ENCODE measurements around the gene SKAP2.

SKAP2 gene

DNA sequence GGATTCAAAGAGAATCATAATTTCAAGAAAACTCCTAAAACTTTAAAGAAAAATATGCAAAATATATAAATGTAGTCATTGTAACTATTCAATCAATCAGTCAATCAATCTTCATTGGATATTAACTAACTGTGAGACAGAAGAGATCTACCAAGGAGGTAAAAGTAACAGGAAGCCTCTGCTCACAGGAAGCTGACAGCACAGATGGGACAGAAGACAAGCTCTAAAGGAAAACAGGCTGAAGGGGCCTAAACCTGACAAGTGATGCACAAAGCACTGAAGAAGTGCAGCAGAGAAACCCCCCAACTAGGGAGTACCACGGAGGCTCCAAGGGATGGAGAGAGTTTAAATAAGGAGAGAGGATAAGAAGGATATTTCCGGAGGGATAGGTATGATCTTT is 173.0 kb downstream of the SKAP2 start:
- Histone ChIP-seq H3K9ac (ENCODE audit: low read depth, low read length) (no peak overlapping the region), H3K9me3 (ENCODE audit: insufficient read depth, low read length, severe bottlenecking) (no peaks in the 10 kb centered on the region), H3K27ac (ENCODE audit: low read length) (no peak overlapping the region), H3K79me2 (ENCODE audit: insufficient read depth, low read length) (no peaks in the 10 kb centered on the region), H3K36me3 (ENCODE audit: insufficient read depth, low read length) (no peaks in the 10 kb centered on the region), H3K4me2 (ENCODE audit: insufficient read depth, low read length) (no peak overlapping the region), H4K20me1 (ENCODE audit: insufficient read depth, low read length) (no peaks in the 10 kb centered on the region), H3K27me3 (ENCODE audit: insufficient read depth, low read length, poor library complexity) (no peaks in the 10 kb centered on the region), H2AFZ (ENCODE audit: low read depth, low read length) (no peak overlapping the region), H3K4me3 (ENCODE audit: low read depth in 1 of 2, low read length in 2 of 2) (no peak overlapping the region), H3K4me1 (ENCODE audit: insufficient read depth, low read length) (no peaks in the 10 kb centered on the region)
- no peak for DNase-seq
- no peak for ATAC-seq (ENCODE audit: insufficient read depth, low read depth)
- TF ChIP-seq, protein P1, sequence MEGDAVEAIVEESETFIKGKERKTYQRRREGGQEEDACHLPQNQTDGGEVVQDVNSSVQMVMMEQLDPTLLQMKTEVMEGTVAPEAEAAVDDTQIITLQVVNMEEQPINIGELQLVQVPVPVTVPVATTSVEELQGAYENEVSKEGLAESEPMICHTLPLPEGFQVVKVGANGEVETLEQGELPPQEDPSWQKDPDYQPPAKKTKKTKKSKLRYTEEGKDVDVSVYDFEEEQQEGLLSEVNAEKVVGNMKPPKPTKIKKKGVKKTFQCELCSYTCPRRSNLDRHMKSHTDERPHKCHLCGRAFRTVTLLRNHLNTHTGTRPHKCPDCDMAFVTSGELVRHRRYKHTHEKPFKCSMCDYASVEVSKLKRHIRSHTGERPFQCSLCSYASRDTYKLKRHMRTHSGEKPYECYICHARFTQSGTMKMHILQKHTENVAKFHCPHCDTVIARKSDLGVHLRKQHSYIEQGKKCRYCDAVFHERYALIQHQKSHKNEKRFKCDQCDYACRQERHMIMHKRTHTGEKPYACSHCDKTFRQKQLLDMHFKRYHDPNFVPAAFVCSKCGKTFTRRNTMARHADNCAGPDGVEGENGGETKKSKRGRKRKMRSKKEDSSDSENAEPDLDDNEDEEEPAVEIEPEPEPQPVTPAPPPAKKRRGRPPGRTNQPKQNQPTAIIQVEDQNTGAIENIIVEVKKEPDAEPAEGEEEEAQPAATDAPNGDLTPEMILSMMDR (IDR thresholded peaks at IDR 0.05; ENCODE audit: borderline replicate concordance, extremely low read depth, low read length, poor library complexity, severe bottlenecking), result no peak
- no peak for TF ChIP-seq EZH2 (IDR thresholded peaks at IDR 0.05; ENCODE audit: borderline replicate concordance, low read depth, low read length, severe bottlenecking)

DNA sequence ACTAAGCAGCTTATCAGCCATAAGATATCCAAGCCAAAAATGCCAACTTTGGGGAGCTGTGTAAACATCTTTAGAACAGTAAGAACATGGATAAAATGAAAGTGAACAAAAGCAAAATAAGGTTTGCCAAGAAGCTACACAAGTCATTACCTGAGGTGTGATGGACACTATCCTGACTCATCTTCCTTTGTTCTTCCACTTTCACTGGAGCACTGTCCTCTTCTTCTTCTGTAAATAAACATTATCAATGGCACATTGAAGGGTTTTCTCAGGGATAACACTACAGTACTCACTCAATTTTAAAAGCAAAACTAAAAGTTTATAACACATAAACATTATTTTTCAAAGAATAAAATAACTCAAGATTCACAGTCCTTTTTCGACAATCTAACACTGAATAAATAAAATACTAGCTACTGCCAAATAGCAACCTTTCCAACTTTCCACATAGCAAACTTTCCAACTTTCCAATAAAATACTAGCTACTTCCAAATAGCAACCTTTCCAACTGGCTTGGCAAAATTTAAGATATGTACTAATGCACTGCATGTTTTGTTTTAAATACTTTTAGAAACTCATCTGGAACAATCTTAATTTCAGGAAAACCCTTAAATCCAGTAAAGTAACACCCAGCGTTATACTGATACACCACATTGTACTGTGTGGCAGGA is 174.1 kb downstream of the SKAP2 start:
- H3K9ac ChIP-seq (ENCODE audit: low read depth, low read length), result no peak overlapping the region
- DNase-seq (no peak), ATAC-seq (ENCODE audit: insufficient read depth, low read depth) (no peak)
- H3K79me2 ChIP-seq (ENCODE audit: insufficient read depth, low read length), result no peaks in the 10 kb centered on the region
- H3K9me3 ChIP-seq (ENCODE audit: insufficient read depth, low read length, severe bottlenecking), result no peaks in the 10 kb centered on the region
- H3K27ac ChIP-seq (ENCODE audit: low read length), result no peak overlapping the region
- H3K4me2 ChIP-seq (ENCODE audit: insufficient read depth, low read length), result no peak overlapping the region
- TF ChIP-seq, protein P1 (IDR thresholded peaks at IDR 0.05; ENCODE audit: borderline replicate concordance, extremely low read depth, low read length, poor library complexity, severe bottlenecking), result no peak
- TF ChIP-seq EZH2 (IDR thresholded peaks at IDR 0.05; ENCODE audit: borderline replicate concordance, low read depth, low read length, severe bottlenecking), result no peak
- H2AFZ ChIP-seq (ENCODE audit: low read depth, low read length), result no peak overlapping the region
- H3K27me3 ChIP-seq (ENCODE audit: insufficient read depth, low read length, poor library complexity), result no peaks in the 10 kb centered on the region
- H3K4me1 ChIP-seq (ENCODE audit: insufficient read depth, low read length), result no peaks in the 10 kb centered on the region
- H3K36me3 ChIP-seq (ENCODE audit: insufficient read depth, low read length), result no peaks in the 10 kb centered on the region
- H3K4me3 ChIP-seq (ENCODE audit: low read depth in 1 of 2, low read length in 2 of 2), result no peak overlapping the region
- H4K20me1 ChIP-seq (ENCODE audit: insufficient read depth, low read length), result no peaks in the 10 kb centered on the region

DNA sequence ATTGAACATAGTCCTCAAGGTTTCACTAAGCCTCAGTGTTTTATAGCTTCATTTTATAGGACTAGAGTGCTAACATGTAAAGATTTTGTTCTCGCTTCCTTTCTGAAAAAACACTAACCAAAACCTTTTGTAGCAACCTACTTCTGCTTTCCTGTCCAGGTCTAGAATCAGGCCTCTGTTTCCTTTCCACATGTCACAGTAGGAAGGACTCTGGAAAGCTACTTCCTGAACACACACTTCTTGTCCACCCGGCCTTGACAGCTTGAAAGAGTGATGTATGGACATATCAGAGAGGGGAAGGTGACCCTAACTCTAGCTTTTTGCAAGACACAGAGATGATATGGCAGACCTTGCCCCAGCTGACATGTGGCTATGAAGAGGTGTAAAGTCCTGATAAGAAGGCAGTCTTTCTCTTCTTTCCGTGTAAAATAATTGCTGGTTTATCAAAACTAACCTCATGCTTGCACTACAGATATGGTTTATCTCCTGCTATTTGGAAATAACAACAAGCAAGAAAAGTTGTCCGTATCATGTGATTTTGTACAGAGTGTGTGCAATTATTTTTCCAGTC is 175.4 kb downstream of the SKAP2 start:
- H3K79me2 ChIP-seq (ENCODE audit: insufficient read depth, low read length), result no peaks in the 10 kb centered on the region
- H3K27ac ChIP-seq (ENCODE audit: low read length), result no peak overlapping the region
- H3K36me3 ChIP-seq (ENCODE audit: insufficient read depth, low read length), result no peaks in the 10 kb centered on the region
- no peaks in the 10 kb centered on the region for H3K27me3 ChIP-seq (ENCODE audit: insufficient read depth, low read length, poor library complexity)
- no peak overlapping the region for H2AFZ ChIP-seq (ENCODE audit: low read depth, low read length)
- no peaks in the 10 kb centered on the region for H3K9me3 ChIP-seq (ENCODE audit: insufficient read depth, low read length, severe bottlenecking)
- no peak overlapping the region for H3K4me2 ChIP-seq (ENCODE audit: insufficient read depth, low read length)
- H3K4me1 ChIP-seq (ENCODE audit: insufficient read depth, low read length), result no peaks in the 10 kb centered on the region
- no peak overlapping the region for H3K9ac ChIP-seq (ENCODE audit: low read depth, low read length)
- DNase-seq, result no peak
- no peak for ATAC-seq (ENCODE audit: insufficient read depth, low read depth)
- no peak overlapping the region for H3K4me3 ChIP-seq (ENCODE audit: low read depth in 1 of 2, low read length in 2 of 2)
- no peaks in the 10 kb centered on the region for H4K20me1 ChIP-seq (ENCODE audit: insufficient read depth, low read length)
- TF ChIP-seq, protein P1 (IDR thresholded peaks at IDR 0.05; ENCODE audit: borderline replicate concordance, extremely low read depth, low read length, poor library complexity, severe bottlenecking), result no peak
- TF ChIP-seq EZH2 (IDR thresholded peaks at IDR 0.05; ENCODE audit: borderline replicate concordance, low read depth, low read length, severe bottlenecking), result no peak
